ENCODE measurements around the gene GPX8. TPM values are rescaled to one million over a fixed set of nuclear protein-coding genes. Genes with fewer than 3 reads are reported as not detected.

GPX8 gene
- polyA plus RNA-seq (ENCODE audit: insufficient read length), result 48.7 TPM

- peak; percentile 86 for DNase-seq (ENCODE audit: low read depth)
Observed at GRCh38 chr5:55159763-55160492, at the start of gene GPX8. TSS of gene GPX8 (plus strand) at chr5:55160171. CDS start at chr5:55160193, 22 bp downstream.

- DNase-seq (ENCODE audit: low read depth), result no peak
Observed at GRCh38 chr5:55110217-55110616, 49.8 kb upstream of the GPX8 start.

GRCh38 chr5:55113327-55113726 lies 46.6 kb upstream of the GPX8 start:
- no peak for DNase-seq (ENCODE audit: low read depth)

- no peak for DNase-seq (ENCODE audit: low read depth)
Observed at GRCh38 chr5:55114061-55114460, 45.9 kb upstream of the GPX8 start.

GRCh38 chr5:55123365-55123764 lies 36.6 kb upstream of the GPX8 start:
- no peak for DNase-seq (ENCODE audit: low read depth)

- no peak for DNase-seq (ENCODE audit: low read depth)
Observed at GRCh38 chr5:55134053-55134722, 25.8 kb upstream of the GPX8 start.

- no peak for DNase-seq (ENCODE audit: low read depth)
Observed at GRCh38 chr5:55136521-55136920, 23.4 kb upstream of the GPX8 start.

- DNase-seq (ENCODE audit: low read depth), result no peak
Observed at GRCh38 chr5:55140908-55141665, 18.9 kb upstream of the GPX8 start.

GRCh38 chr5:55141945-55142690 lies 17.9 kb upstream of the GPX8 start:
- no peak for DNase-seq (ENCODE audit: low read depth)

- DNase-seq (ENCODE audit: low read depth), result no peak
Observed at GRCh38 chr5:55143624-55144023, 16.3 kb upstream of the GPX8 start.

- no peak for DNase-seq (ENCODE audit: low read depth)
Observed at GRCh38 chr5:55146080-55146479, 13.9 kb upstream of the GPX8 start.

- DNase-seq (ENCODE audit: low read depth), result peak; percentile 53
Observed at GRCh38 chr5:55146543-55147151, 13.3 kb upstream of the GPX8 start.

- DNase-seq (ENCODE audit: low read depth), result no peak
Observed at GRCh38 chr5:55149308-55149795, 10.6 kb upstream of the GPX8 start.

- no peak for DNase-seq (ENCODE audit: low read depth)
Observed at GRCh38 chr5:55151923-55152842, 7.8 kb upstream of the GPX8 start.

- no peak for DNase-seq (ENCODE audit: low read depth)
Observed at GRCh38 chr5:55154873-55155272, 5.1 kb upstream of the GPX8 start.

GRCh38 chr5:55160493-55161209 lies 680 bp downstream of the GPX8 start:
- DNase-seq (ENCODE audit: low read depth), result peak; percentile 95

- no peak for DNase-seq (ENCODE audit: low read depth)
Observed at GRCh38 chr5:55162666-55163065, 2.7 kb downstream of the GPX8 start.

GRCh38 chr5:55171471-55171870 lies 11.5 kb downstream of the GPX8 start:
- DNase-seq (ENCODE audit: low read depth), result no peak
